Pulmonary artery endothelial cell (primary cell): ENCODE results near the gene FRAS1. TPM values are rescaled to one million over a fixed set of nuclear protein-coding genes. Genes with fewer than 3 reads are reported as not detected.
"Not testable (repeated sequence)": the region's sequence is repeated elsewhere in the genome, so short reads cannot be mapped to it uniquely, and the experiment has no call there.

Experiments
- DNase-seq: peaks from one replicate; pipeline ENCODE4 v3.0.0-alpha.2; 2011; ENCODE audit warnings: low read depth, low spot score
- total RNA-seq: library from RNA; depleted of rRNA; stranded (reverse); fragments of >200 nt; gene quantifications from 2 replicates; pipeline ENCODE4 v1.2.3, GENCODE V29; 2014

Gene FRAS1
- total RNA-seq, 1 donor from 2014 or later: 8.6 TPM

DNA sequence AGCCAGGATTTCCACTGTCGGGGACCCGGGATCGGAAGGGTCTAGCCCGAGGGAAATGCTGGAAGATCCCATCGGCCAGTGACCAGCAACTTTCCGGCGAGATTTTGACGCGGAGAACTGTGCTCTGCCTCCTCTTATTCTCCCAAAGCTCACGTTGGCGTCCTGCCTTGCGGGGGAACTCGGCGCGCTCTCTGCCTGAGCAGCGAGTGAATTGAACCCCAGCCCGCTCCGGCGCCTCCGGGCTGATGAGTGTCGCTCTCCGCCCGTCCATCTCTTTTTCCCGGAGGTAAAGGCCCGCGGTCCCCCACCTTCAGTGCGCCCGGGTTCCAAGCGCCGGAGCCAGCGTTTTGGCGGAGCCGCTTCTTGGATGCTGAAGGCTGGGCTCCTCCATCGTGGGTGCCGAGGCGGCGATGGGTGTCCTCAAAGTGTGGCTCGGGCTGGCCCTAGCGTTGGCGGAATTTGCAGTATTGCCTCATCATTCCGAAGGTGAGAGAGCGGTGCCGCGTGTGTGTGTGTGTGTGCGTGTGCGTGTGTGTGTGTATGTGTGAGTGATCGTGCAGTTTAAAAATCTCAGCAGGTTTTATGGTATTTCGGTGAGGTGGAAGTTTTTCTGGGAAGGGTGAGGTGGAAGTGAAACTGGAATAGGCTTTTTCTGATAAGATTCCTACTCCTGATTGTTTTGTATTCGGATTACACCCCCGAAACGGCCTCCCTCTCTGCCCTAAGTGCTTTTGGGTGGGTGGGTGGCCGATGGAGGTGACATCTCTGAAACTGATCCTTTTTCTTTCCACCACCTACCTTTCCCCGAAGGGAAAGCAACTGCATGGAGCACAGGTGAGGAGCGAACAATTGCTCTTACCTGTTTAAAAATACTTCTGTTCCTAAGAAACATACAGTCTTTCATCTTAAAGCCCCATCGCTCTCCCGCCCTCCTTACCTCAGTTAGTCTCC, 752 bp downstream of the FRAS1 start:
- DNase-seq: no peak

GRCh38 chr4:78058591-78059523, 1.7 kb downstream of the FRAS1 start:
- DNase-seq: no peak

DNA sequence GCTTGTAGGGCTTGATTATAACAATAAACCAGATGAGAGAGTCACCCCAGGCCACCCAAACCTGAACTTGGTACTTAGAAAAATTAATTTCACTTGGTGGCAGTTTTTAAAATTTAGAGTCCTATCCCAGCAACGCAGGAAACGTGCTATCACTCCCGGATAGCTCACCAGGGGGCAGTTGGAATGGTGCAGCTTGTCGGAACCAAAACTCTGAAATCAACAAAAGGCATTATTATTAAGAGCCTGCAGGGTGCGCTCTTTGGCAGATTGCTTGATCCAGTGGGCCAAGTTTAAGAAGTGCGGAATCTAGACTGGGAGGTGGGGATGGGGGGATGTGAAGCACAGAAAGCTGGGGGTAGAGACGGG, 2.4 kb downstream of the FRAS1 start:
- DNase-seq: peak; percentile 33

DNA sequence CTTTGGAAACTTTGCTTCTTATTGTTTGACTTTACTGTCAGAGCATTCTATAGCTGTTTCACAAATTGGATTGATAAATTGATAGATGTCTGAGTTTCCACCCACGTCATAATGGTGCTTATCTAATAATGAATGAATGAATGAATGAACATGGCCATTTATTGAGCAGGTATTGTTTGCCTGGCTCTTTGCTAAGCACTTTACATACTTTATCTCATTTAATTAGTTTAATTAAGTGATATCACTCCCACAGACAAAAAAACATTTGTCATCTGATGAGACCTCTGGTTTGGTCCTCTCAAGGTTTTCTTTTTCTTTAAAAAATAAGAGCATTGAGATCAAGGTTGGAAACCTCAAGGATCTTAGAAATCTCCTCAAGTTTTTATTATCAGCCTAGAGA, 2.8 kb downstream of the FRAS1 start:
- no peak for DNase-seq

GRCh38 chr4:78061939-78062570, 4.9 kb downstream of the FRAS1 start:
- no peak for DNase-seq

DNA sequence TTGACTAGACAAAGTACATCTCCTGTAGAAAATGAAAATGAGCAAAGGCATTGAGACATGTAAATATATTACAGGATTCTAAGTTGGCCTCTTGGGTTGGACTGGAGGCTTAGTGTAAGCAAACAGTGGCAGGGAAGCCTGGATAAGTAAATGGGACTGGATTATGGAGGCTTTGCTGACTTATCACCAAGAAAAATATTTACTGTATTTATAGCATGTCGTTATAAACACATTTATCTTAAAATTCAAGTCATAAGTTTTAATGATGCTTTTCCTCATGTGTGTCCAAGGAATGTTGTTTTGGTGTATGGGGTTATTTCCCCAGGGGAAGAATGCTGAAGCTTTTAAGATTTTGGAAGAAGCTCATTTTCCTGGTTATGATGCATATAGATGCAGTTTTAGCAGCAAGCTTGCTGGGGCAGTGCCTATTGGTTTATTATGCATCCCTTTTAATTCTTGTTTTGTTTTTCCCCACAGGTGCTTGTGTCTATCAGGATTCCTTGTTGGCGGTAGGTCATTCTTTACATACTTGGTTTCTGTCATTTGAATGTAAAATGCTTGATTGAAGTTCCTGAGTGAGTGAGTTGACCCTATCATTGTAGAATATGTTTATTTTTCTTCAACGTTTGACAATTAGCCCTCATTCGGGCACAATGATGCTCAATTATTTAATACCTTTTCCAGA, 8.5 kb downstream of the FRAS1 start:
- DNase-seq: no peak

- no peak for DNase-seq
These were observed 11.4 kb downstream of the FRAS1 start for GRCh38 chr4:78068481-78068880.

DNA sequence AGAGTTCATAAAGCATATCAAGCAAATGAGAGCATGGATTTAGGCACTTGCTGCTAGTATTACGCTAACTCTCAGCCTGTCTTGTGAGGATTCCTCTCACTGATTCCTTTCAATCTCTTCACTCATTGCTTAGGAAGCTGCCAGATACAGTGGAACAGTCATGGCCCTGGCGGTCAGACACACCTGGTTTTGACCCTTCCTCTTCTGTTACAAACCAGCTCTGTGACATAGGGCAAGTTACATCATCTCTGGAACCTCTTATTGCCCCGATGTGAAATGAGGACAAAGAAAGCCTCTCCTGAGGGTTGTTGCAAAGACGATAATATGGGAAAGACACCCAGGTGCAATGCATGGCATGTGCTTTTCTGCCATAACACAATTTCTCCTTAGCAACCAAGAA, 12.2 kb downstream of the FRAS1 start:
- DNase-seq: no peak

- DNase-seq: no peak
These were observed 12.7 kb downstream of the FRAS1 start for GRCh38 chr4:78069859-78070258.

DNA sequence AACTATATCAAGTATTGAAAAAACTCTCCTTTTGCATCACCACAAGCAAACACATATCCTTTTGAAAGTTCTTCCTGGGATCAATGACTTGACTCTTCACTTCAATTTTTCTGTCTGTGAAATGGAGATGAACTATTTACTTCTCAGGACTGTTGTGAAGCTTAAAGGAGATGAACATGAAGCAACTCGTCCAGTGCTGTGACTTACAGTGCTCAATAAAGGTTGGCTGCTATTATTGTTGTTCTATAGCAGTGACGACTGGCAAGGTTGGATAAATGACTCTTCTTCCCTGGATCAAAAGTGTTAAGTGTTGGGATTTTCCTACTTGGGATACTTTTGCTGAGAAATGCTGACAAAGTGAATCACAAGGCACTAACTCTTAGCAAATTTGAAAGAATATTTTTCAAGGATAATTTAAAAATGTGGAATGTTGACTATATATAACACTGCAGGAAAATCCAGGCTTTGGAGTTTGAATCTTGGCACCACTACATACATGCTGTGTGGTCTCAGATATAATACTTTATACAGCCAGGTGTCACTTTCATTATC, 13.7 kb downstream of the FRAS1 start:
- no peak for DNase-seq

GRCh38 chr4:78074759-78075158, 17.6 kb downstream of the FRAS1 start:
- no peak for DNase-seq

- no peak for DNase-seq
These were observed 18.9 kb downstream of the FRAS1 start for GRCh38 chr4:78075986-78076385.

DNA sequence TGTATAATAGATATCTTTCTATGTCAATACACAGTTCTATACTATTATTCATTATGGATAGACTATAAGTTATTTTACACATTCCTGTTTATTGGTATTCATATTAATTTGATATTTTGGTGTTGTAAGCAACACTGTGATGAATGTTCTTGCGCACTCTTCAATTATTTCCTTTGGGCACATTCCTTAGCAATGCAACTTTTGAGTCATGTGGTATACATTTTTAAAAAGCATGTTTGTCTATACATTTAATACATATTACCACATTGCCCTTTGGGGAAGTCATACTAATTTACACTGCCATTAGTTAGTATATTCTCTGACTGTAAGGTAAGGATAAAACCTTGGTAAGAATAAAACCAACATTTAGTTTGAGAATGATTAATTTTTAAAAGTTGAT, 21.0 kb downstream of the FRAS1 start:
- DNase-seq: no peak

- DNase-seq: no peak
These were observed 22.8 kb downstream of the FRAS1 start for GRCh38 chr4:78079726-78080430.

DNA sequence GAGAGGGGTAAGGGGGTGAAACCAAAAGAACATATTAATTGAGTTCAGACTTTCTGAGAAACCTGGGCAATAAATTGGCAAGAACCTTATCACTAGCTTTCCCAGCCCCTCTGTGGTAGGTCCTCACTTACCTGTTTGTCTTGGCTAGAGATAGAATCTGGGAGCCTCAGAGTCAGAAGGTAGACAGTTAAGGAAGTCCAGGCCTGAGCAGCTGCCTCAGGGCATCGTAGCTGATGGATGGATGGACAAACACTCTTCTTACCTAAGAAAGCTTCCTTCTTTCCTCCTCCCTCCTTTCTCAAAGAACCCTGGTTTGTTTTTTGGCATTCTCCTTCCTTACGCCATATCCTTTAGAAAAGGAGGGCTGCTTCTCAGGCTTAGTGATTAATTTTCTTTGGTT, 24.4 kb downstream of the FRAS1 start:
- no peak for DNase-seq

DNA sequence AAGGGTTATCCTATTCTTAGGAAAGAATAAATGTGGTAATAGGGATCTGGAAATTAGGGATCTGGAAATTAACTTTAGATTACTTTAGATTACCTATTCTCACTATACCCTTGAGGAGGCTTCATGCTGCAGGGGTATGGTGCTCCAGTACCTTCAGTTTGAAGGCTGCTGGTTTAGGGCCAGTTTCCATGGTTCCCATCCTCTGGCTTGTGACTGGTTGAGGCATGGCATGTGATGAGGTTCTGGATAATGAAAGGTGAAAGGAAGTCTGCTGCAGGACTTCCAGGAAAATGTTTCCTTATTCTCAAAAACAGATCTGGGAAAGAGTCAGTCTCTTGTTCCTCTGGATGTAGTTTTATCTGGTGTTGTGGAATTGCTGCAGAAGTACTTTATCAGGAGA, 25.9 kb downstream of the FRAS1 start:
- no peak for DNase-seq

GRCh38 chr4:78091534-78091933, 34.4 kb downstream of the FRAS1 start:
- no peak for DNase-seq

GRCh38 chr4:78092350-78092749, 35.2 kb downstream of the FRAS1 start:
- DNase-seq: not testable (repeated sequence)

- no peak for DNase-seq
These were observed 35.7 kb downstream of the FRAS1 start for GRCh38 chr4:78092850-78093249.

DNA sequence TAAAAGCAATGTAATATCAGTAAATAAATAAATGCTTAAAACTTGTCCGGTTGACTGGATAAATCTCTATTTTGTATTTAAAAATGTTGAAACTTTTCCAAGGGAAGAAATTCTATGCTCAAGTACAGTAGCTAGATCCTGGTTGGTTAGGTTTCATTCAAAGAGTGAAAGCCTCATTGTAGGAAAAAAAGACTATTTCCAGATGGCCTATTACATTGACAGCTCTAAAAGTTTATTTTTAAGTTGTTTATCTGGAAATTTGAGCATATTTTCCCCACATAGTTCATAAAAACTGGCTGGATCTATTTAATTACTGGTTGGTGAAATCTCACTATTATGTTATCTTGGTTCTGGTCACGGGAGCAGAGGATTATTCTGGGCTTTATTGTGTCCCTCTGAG, 38.0 kb downstream of the FRAS1 start:
- no peak for DNase-seq
